Measurements from ENCODE around the gene PLCD1.

The PLCD1 gene

GRCh38 chr3:37968199-37968598 lies 61.2 kb downstream of the PLCD1 start:
- DNase-seq (ENCODE audit: low read depth in 1 of 2, low spot score in 1 of 2), result no peak

GRCh38 chr3:37967260-37967881 lies 62.1 kb downstream of the PLCD1 start:
- peak; percentile 30 to 40 for DNase-seq (ENCODE audit: low read depth in 1 of 2, low spot score in 1 of 2)

GRCh38 chr3:37964716-37965115 lies 64.7 kb downstream of the PLCD1 start:
- DNase-seq (ENCODE audit: low read depth in 1 of 2, low spot score in 1 of 2), result no peak

- no peak for DNase-seq (ENCODE audit: low read depth in 1 of 2, low spot score in 1 of 2)
Observed at GRCh38 chr3:37964146-37964545, 65.3 kb downstream of the PLCD1 start.

- DNase-seq (ENCODE audit: low read depth in 1 of 2, low spot score in 1 of 2), result no peak
Observed at GRCh38 chr3:37963635-37964034, 65.8 kb downstream of the PLCD1 start.

GRCh38 chr3:37963016-37963415 lies 66.4 kb downstream of the PLCD1 start:
- DNase-seq (ENCODE audit: low read depth in 1 of 2, low spot score in 1 of 2), result no peak

GRCh38 chr3:37961622-37962431 lies 67.6 kb downstream of the PLCD1 start:
- DNase-seq (ENCODE audit: low read depth in 1 of 2, low spot score in 1 of 2), result no peak

GRCh38 chr3:37957539-37957936 lies 71.9 kb downstream of the PLCD1 start:
- no peak for DNase-seq (ENCODE audit: low read depth in 1 of 2, low spot score in 1 of 2)
